ENCODE data around the gene CST1. TPM values are rescaled to one million over a fixed set of nuclear protein-coding genes. Genes with fewer than 3 reads are reported as not detected.
"Not testable (repeated sequence)": the region's sequence is repeated elsewhere in the genome, so short reads cannot be mapped to it uniquely, and the experiment has no call there.

Gene CST1
- total RNA-seq (2021) = 1.7 and 1.9 TPM in 2 replicates
- long read RNA-seq = 0 reads

GRCh38 chr20:23750786-23751185 lies at the start of gene CST1:
Gene CST1, minus strand, starts transcription at chr20:23750935. Its CDS starts 69 bp downstream, at chr20:23750866.
- not testable (repeated sequence) for H3K79me2 ChIP-seq (ENCODE audit: insufficient read depth, low read length); H3K79me1 ChIP-seq (ENCODE audit: insufficient read depth, low read depth, low read length, poor library complexity, severe bottlenecking); H2AFZ ChIP-seq (ENCODE audit: low read length); H3K9me3 Mint-ChIP-seq; H2BK20ac ChIP-seq (ENCODE audit: low read depth, low read length, poor library complexity, severe bottlenecking); H3K14ac ChIP-seq (ENCODE audit: insufficient read depth, low read length); H3K27ac ChIP-seq (ENCODE audit: insufficient read length, low read depth, low read length); H3K23me2 ChIP-seq (ENCODE audit: insufficient read length, low read depth, low read length, poor library complexity, severe bottlenecking); H3K9me3 ChIP-seq (ENCODE audit: control insufficient read depth, low read depth, low read length); H3K27ac Mint-ChIP-seq; H4K91ac ChIP-seq (ENCODE audit: insufficient read length, low read depth, low read length); H2BK12ac ChIP-seq (ENCODE audit: insufficient read length, low read depth, low read length); H3K9ac ChIP-seq (ENCODE audit: extremely low read depth, insufficient read length, low read length); H4K20me1 ChIP-seq (ENCODE audit: control insufficient read depth, insufficient read depth, insufficient read length); H3K4me2 ChIP-seq (ENCODE audit: insufficient read depth, insufficient read length, low read length); H2BK120ac ChIP-seq (ENCODE audit: low read depth, low read length, poor library complexity, severe bottlenecking); H2BK5ac ChIP-seq (ENCODE audit: insufficient read length, low read length); H3T11ph ChIP-seq (ENCODE audit: low read length); H3K56ac ChIP-seq (ENCODE audit: insufficient read length, low read depth, low read length); H3K4me1 ChIP-seq (ENCODE audit: insufficient read depth, low read length); H4K8ac ChIP-seq (replicated peaks; ENCODE audit: insufficient read length, low read depth, low read length); H3K18ac ChIP-seq (ENCODE audit: insufficient read length, low read depth, low read length); H4K5ac ChIP-seq (ENCODE audit: insufficient read length, low read depth, low read length); H2BK15ac ChIP-seq (ENCODE audit: low read depth, low read length); DNase-seq; H3K36me3 Mint-ChIP-seq (ENCODE audit: insufficient read depth in 1 of 3, low read depth in 3 of 3); H2AK5ac ChIP-seq (ENCODE audit: insufficient read length, low read length); H3K4me3 Mint-ChIP-seq; H3K23ac ChIP-seq (ENCODE audit: insufficient read length, low read depth, low read length); H3K4ac ChIP-seq (ENCODE audit: low read depth, low read length)
- peaks cover 95% of the 10 kb centered on the region for H3K27me3 Mint-ChIP-seq (ENCODE audit: low read depth)
- WGBS (ENCODE audit: extremely low coverage, insufficient read length, low lambda C conversion rate) = no CpG with 5 or more reads among the region's 3 CpGs
- peaks cover 24% of the 10 kb centered on the region for H3K27me3 ChIP-seq (ENCODE audit: insufficient read depth, low read length)
- peaks cover 25 to 29% of the 10 kb centered on the region in 2 experiments for H3K4me1 Mint-ChIP-seq
